Endodermal cell (in vitro differentiated cells): Measurements from ENCODE around the gene MTOR. TPM values are rescaled to one million over a fixed set of nuclear protein-coding genes. Genes with fewer than 3 reads are reported as not detected.

ENCODE experiments used
- DNase-seq: peaks from one replicate; pipeline ENCODE4 v3.0.0-alpha.2; 2017
- H3K27ac ChIP-seq: 2 replicates; pipeline ENCODE4 v1.5.1; 2013; ENCODE audit warnings: mild to moderate bottlenecking, low read depth, low read length, moderate library complexity
- H3K27me3 ChIP-seq: 2 replicates; pipeline ENCODE4 v1.6.1; 2013; ENCODE audit warnings: mild to moderate bottlenecking, low read length, moderate library complexity; ENCODE audit not compliant: insufficient read depth, control insufficient read depth, poor library complexity, severe bottlenecking
- H3K36me3 ChIP-seq: 2 replicates; pipeline ENCODE4 v1.7.0; 2013; ENCODE audit warnings: mild to moderate bottlenecking, low read length, moderate library complexity; ENCODE audit not compliant: control insufficient read depth, insufficient read depth
- H3K4me1 ChIP-seq: one replicate; pipeline ENCODE4 v1.7.0; 2013; ENCODE audit warnings: low read length; ENCODE audit not compliant: control insufficient read depth, insufficient read depth
- H3K4me3 ChIP-seq: 2 replicates; pipeline ENCODE4 v1.5.1; 2013; ENCODE audit warnings: mild to moderate bottlenecking, low read length, moderate library complexity
- H3K9ac ChIP-seq: 2 replicates; pipeline ENCODE4 v1.6.1; 2013; ENCODE audit warnings: mild to moderate bottlenecking, low read length, moderate library complexity; ENCODE audit not compliant: poor library complexity, severe bottlenecking; ENCODE audit errors: extremely low read depth
- H3K9me3 ChIP-seq: 2 replicates; pipeline ENCODE4 v1.6.1; 2013; ENCODE audit warnings: mild to moderate bottlenecking, low read length, moderate library complexity; ENCODE audit not compliant: control insufficient read depth
- H3K27ac Mint-ChIP-seq: 2 replicates; pipeline ENCODE4 v1.8.0; 2020; ENCODE audit warnings: mixed read lengths
- H3K27me3 Mint-ChIP-seq: 2 replicates; pipeline ENCODE4 v1.8.0; 2021; ENCODE audit warnings: mild to moderate bottlenecking, mixed read lengths; ENCODE audit not compliant: insufficient read depth
- H3K36me3 Mint-ChIP-seq: 2 replicates; pipeline ENCODE4 v1.8.0; 2020; ENCODE audit warnings: low read depth, mixed read lengths
- H3K4me1 Mint-ChIP-seq: 2 replicates; pipeline ENCODE4 v1.8.0; 2020; ENCODE audit warnings: mixed read lengths
- H3K4me3 Mint-ChIP-seq: 2 replicates; pipeline ENCODE4 v1.8.0; 2020; ENCODE audit warnings: mild to moderate bottlenecking, moderate library complexity, mixed read lengths
- H3K9me3 Mint-ChIP-seq: 2 replicates; pipeline ENCODE4 v1.8.0; 2020; ENCODE audit warnings: mild to moderate bottlenecking, mixed read lengths
- WGBS, 2 experiments: methylation state at CpG; one replicate each; pipeline versions ENCODE4 v1.1.5 to v1.1.7; 2013; ENCODE audit warnings: missing lambda C conversion rate in 2 of 2, mixed read lengths in 1 of 2; ENCODE audit not compliant: insufficient coverage in 1 of 2, insufficient read length in 1 of 2; 5-methylcytosine and 5-hydroxymethylcytosine counted together
- total RNA-seq, 2 donors: library from RNA; stranded (reverse); fragmentation: NEBNext Ultra II Directional in 1 of 2; extraction: Animal tissue kit (Norgen Biotek cat#: 25700) in 1 of 2; gene quantifications; 2 replicates in 1 of 2; 3 replicates in 1 of 2; pipeline ENCODE4 v1.2.1, GENCODE V29; 2021
- TF ChIP-seq, protein P1 (sequence below): fragments of 200-600 bp; sonication (generic); conservative IDR thresholded peaks from 2 replicates; pipeline ENCODE4 v1.5.0; 2021; ENCODE audit warnings: antibody characterized with exemption, mild to moderate bottlenecking

Gene MTOR
- total RNA-seq, 2 donors from 2014 or later = 69.0 to 78.3 TPM

GRCh38 chr1:11126569-11126968 lies 135.8 kb downstream of the MTOR start:
- Histone ChIP-seq H3K27ac (no peak overlapping the region), H3K36me3 (peaks cover 84% of the 10 kb centered on the region), H3K27me3 (no peaks in the 10 kb centered on the region), H3K9me3 (no peaks in the 10 kb centered on the region), H3K4me3 (no peak overlapping the region), H3K9ac (no peak overlapping the region), H3K4me1 (no peaks in the 10 kb centered on the region)
- DNase-seq = no peak
- H3K9me3 Mint-ChIP-seq = no peaks in the 10 kb centered on the region
- peaks cover 86% of the 10 kb centered on the region for H3K36me3 Mint-ChIP-seq
- no peaks in the 10 kb centered on the region for H3K27me3 Mint-ChIP-seq
- no peaks in the 10 kb centered on the region for H3K4me1 Mint-ChIP-seq
- TF ChIP-seq, protein P1, sequence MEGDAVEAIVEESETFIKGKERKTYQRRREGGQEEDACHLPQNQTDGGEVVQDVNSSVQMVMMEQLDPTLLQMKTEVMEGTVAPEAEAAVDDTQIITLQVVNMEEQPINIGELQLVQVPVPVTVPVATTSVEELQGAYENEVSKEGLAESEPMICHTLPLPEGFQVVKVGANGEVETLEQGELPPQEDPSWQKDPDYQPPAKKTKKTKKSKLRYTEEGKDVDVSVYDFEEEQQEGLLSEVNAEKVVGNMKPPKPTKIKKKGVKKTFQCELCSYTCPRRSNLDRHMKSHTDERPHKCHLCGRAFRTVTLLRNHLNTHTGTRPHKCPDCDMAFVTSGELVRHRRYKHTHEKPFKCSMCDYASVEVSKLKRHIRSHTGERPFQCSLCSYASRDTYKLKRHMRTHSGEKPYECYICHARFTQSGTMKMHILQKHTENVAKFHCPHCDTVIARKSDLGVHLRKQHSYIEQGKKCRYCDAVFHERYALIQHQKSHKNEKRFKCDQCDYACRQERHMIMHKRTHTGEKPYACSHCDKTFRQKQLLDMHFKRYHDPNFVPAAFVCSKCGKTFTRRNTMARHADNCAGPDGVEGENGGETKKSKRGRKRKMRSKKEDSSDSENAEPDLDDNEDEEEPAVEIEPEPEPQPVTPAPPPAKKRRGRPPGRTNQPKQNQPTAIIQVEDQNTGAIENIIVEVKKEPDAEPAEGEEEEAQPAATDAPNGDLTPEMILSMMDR = no peak
- no peak overlapping the region for H3K4me3 Mint-ChIP-seq
- 94 to 97% methylated on average over 5 of the region's 5 CpGs for WGBS, 2 experiments
- H3K27ac Mint-ChIP-seq = no peak overlapping the region

- Mint-ChIP-seq H3K4me3 (no peak overlapping the region), H3K27me3 (no peaks in the 10 kb centered on the region), H3K27ac (no peak overlapping the region), H3K36me3 (peaks cover 86% of the 10 kb centered on the region), H3K4me1 (no peaks in the 10 kb centered on the region), H3K9me3 (no peaks in the 10 kb centered on the region)
- Histone ChIP-seq H3K4me3 (no peak overlapping the region), H3K36me3 (peaks cover 84% of the 10 kb centered on the region), H3K9ac (no peak overlapping the region), H3K9me3 (no peaks in the 10 kb centered on the region), H3K27me3 (no peaks in the 10 kb centered on the region), H3K27ac (no peak overlapping the region), H3K4me1 (no peaks in the 10 kb centered on the region)
- TF ChIP-seq, protein P1 = no peak
- 99 to 100% methylated on average over 1 to 5 of the region's 5 CpGs for WGBS, 2 experiments
- DNase-seq = no peak
Measured at GRCh38 chr1:11125931-11126330, 136.4 kb downstream of the MTOR start.

DNA sequence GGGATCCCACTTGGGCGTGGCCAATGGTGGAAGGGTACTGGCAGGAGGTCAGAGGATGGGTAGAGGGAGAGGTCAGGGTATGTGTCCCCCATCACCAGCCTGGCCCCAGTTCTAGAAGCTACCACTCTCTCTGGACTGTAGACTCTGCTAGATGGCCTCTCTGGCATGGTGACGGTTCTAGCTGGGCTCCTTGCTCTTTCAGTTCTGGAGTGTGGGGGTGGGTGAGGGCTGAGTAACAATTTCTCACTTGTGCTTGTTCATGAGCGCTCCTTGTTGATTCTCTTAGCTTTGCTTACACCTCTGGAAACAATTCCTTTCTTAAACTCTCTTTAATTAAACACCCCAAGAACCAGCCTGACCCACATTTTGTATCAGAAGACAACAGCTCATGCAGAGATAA lies 137.4 kb downstream of the MTOR start:
- no peak for DNase-seq
- Mint-ChIP-seq H3K27me3 (no peaks in the 10 kb centered on the region), H3K4me3 (no peak overlapping the region), H3K36me3 (peaks cover 82% of the 10 kb centered on the region), H3K4me1 (no peaks in the 10 kb centered on the region), H3K9me3 (no peaks in the 10 kb centered on the region), H3K27ac (no peak overlapping the region)
- Histone ChIP-seq H3K9ac (no peak overlapping the region), H3K27ac (no peak overlapping the region), H3K36me3 (peaks cover 78% of the 10 kb centered on the region), H3K4me3 (no peak overlapping the region), H3K9me3 (no peaks in the 10 kb centered on the region), H3K4me1 (no peaks in the 10 kb centered on the region), H3K27me3 (no peaks in the 10 kb centered on the region)
- TF ChIP-seq, protein P1 = no peak
- 92 to 95% methylated on average over 2 to 3 of the region's 3 CpGs for WGBS, 2 experiments
